Glutamatergic neuron (in vitro differentiated cells): ENCODE measurements around the gene WWOX. TPM values are rescaled to one million over a fixed set of nuclear protein-coding genes. Genes with fewer than 3 reads are reported as not detected.
A peak's percentile ranks its signal among the peaks of the same experiment; 100 is the strongest.

Source experiments
- DNase-seq: peaks from one replicate; pipeline ENCODE4 v3.0.0; 2022
- H3K27ac Mint-ChIP-seq: one replicate; pipeline ENCODE4 v1.8.0; 2020; ENCODE audit warnings: mild to moderate bottlenecking, mixed read lengths, inconsistent platforms; ENCODE audit not compliant: unreplicated experiment
- H3K27me3 Mint-ChIP-seq: one replicate; pipeline ENCODE4 v1.8.0; 2020; ENCODE audit warnings: mild to moderate bottlenecking, moderate library complexity, mixed read lengths, inconsistent platforms; ENCODE audit not compliant: unreplicated experiment
- H3K36me3 Mint-ChIP-seq: one replicate; pipeline ENCODE4 v1.8.0; 2020; ENCODE audit warnings: mild to moderate bottlenecking, mixed read lengths, inconsistent platforms; ENCODE audit not compliant: unreplicated experiment
- H3K4me1 Mint-ChIP-seq: one replicate; pipeline ENCODE4 v1.8.0; 2020; ENCODE audit warnings: mild to moderate bottlenecking, low read depth, mixed read lengths, inconsistent platforms; ENCODE audit not compliant: unreplicated experiment
- H3K4me3 Mint-ChIP-seq: one replicate; pipeline ENCODE4 v1.8.0; 2020; ENCODE audit warnings: mild to moderate bottlenecking, mixed read lengths, inconsistent platforms; ENCODE audit not compliant: unreplicated experiment
- H3K9me3 Mint-ChIP-seq: one replicate; pipeline ENCODE4 v1.8.0; 2020; ENCODE audit warnings: mild to moderate bottlenecking, moderate library complexity, mixed read lengths, inconsistent platforms; ENCODE audit not compliant: unreplicated experiment
- CTCF ChIP-seq: fragments of 200-600 bp; sonication (generic); IDR thresholded peaks from one replicate; pipeline ENCODE4 v1.5.0; 2021; ENCODE audit not compliant: partially characterized antibody, unreplicated experiment
- total RNA-seq: library from RNA; stranded (reverse); fragmentation: NEBNext Ultra II Directional; extraction: Animal tissue kit (Norgen Biotek cat#: 25700); gene quantifications from one replicate; pipeline ENCODE4 v1.2.1, GENCODE V29; 2021; ENCODE audit not compliant: unreplicated experiment

Gene WWOX
- total RNA-seq, 1 donor from 2014 or later, result 10.3 TPM

GRCh38 chr16:78368121-78369102 is 269.0 kb downstream of the WWOX start:
- peaks cover 24% of the 10 kb centered on the region for H3K4me1 Mint-ChIP-seq
- H3K36me3 Mint-ChIP-seq, result no peaks in the 10 kb centered on the region
- H3K27ac Mint-ChIP-seq, result peak overlapping the region; percentile 14

GRCh38 chr16:78372277-78372676 is 272.8 kb downstream of the WWOX start:
- no peaks in the 10 kb centered on the region for H3K9me3 Mint-ChIP-seq
- DNase-seq, result no peak
- no peak for TF ChIP-seq CTCF
- peaks cover 14% of the 10 kb centered on the region for H3K4me1 Mint-ChIP-seq
- no peaks in the 10 kb centered on the region for H3K36me3 Mint-ChIP-seq
- H3K27me3 Mint-ChIP-seq, result peaks cover 2% of the 10 kb centered on the region
- no peak overlapping the region for H3K27ac Mint-ChIP-seq
- H3K4me3 Mint-ChIP-seq, result no peak overlapping the region

More at GRCh38 chr16:78368121-78369102, 269.0 kb downstream of the WWOX start:
- Mint-ChIP-seq H3K4me3 (no peak overlapping the region), H3K27me3 (peaks cover 3% of the 10 kb centered on the region), H3K9me3 (no peaks in the 10 kb centered on the region)
- peak; percentile 18 for DNase-seq
- no peak for TF ChIP-seq CTCF

GRCh38 chr16:78375055-78375679 is 275.7 kb downstream of the WWOX start:
- Mint-ChIP-seq H3K9me3 (no peaks in the 10 kb centered on the region), H3K36me3 (no peaks in the 10 kb centered on the region), H3K27me3 (no peaks in the 10 kb centered on the region), H3K27ac (no peak overlapping the region), H3K4me1 (peaks cover 7% of the 10 kb centered on the region), H3K4me3 (no peak overlapping the region)
- no peak for DNase-seq
- no peak for TF ChIP-seq CTCF

GRCh38 chr16:78376452-78376851 is 277.0 kb downstream of the WWOX start:
- Mint-ChIP-seq H3K9me3 (no peaks in the 10 kb centered on the region), H3K27ac (no peak overlapping the region), H3K4me3 (no peak overlapping the region), H3K27me3 (no peaks in the 10 kb centered on the region), H3K36me3 (no peaks in the 10 kb centered on the region), H3K4me1 (peaks cover 7% of the 10 kb centered on the region)
- DNase-seq, result no peak
- no peak for TF ChIP-seq CTCF

GRCh38 chr16:78377312-78377711 is 277.9 kb downstream of the WWOX start:
- Mint-ChIP-seq H3K36me3 (no peaks in the 10 kb centered on the region), H3K4me1 (peaks cover 5% of the 10 kb centered on the region), H3K27me3 (no peaks in the 10 kb centered on the region), H3K9me3 (no peaks in the 10 kb centered on the region), H3K27ac (no peak overlapping the region), H3K4me3 (no peak overlapping the region)
- no peak for TF ChIP-seq CTCF
- DNase-seq, result no peak
